Measurements from ENCODE around the gene ZNF737.
A peak's percentile ranks its signal among the peaks of the same experiment; 100 is the strongest.
"Not testable (repeated sequence)": the region's sequence is repeated elsewhere in the genome, so short reads cannot be mapped to it uniquely, and the experiment has no call there.

The ZNF737 gene

GRCh38 chr19:20565321-20566018, at the start of gene ZNF737:
Gene ZNF737 (minus strand): TSS chr19:20565781. CDS start chr19:20565640, 141 bp downstream.
- peak; percentile 97 to 98 for DNase-seq

DNA sequence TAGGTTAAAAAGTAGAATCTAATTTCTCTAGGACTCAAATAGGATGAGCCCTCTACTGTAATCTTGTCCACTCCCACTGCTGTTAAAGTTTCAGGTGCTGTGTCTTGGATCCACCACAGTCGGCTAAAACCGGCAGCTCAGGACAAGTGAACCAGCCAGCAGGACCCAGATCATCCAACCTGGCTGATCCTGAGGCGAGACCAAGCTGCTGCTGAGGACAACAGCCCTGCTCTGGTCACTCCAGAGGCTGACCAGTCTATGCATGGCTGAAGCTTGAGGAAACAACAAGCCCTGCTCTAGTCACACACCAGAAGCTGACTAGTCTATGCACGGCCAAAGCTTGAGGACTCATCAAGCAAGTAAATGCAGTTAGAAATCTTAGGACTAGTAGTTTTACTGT, 49.4 kb upstream of the ZNF737 start:
- DNase-seq = not testable (repeated sequence)

DNA sequence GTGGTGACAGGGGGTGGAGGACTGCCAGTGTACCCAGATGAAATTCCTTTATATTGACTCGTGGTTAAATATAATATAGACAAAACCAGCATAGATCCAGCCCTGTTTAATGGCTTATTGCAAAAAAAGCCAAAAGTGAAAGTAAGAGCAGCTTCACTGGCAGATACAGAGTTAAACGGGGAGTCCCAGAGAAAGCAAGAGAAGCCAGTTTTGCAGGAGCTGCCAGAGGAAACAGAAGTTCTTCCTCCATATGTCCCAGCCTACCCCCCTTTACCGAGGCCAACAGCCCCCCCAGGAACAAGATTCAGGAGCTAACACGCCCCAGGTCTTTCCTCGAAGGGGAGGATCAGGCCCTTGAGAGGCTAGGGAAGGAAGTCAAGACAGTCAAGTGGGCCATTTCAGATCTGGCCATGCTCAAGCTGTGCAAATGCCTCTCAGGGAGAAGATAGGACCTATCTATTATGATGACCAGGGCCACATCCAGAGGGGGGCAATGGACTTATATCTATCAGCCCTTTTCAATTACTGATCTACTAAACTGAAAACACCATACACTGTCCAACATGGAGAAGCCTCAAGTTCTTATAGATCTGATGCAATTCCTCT, 47.2 kb upstream of the ZNF737 start:
- no peak for DNase-seq

- no peak for DNase-seq
Measured at GRCh38 chr19:20611866-20612265, 46.3 kb upstream of the ZNF737 start.

GRCh38 chr19:20607943-20608342, 42.4 kb upstream of the ZNF737 start:
- DNase-seq = no peak

DNA sequence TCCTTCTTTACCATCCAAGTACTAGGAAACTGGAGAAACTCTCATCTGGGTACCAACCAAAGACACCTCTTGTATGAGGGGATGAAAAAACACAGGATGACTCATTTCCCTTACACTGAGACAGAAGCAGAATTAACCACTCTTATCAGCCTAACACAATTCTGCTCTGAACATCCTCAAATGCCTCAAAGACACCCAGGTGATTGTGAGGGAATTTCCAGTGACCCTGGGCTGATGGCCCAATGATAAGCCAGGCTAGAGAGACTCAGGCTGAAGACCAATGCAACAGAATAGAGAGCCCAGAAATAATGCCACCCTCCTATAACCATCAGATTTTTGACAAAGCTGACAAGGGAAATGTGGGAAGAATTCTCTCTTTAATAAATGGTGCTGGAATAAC, 7.0 kb downstream of the ZNF737 start:
- DNase-seq = no peak

- no peak for DNase-seq
Measured at GRCh38 chr19:20558011-20558410, 7.6 kb downstream of the ZNF737 start.

GRCh38 chr19:20544667-20545333, 20.8 kb downstream of the ZNF737 start:
- not testable (repeated sequence) for DNase-seq

DNA sequence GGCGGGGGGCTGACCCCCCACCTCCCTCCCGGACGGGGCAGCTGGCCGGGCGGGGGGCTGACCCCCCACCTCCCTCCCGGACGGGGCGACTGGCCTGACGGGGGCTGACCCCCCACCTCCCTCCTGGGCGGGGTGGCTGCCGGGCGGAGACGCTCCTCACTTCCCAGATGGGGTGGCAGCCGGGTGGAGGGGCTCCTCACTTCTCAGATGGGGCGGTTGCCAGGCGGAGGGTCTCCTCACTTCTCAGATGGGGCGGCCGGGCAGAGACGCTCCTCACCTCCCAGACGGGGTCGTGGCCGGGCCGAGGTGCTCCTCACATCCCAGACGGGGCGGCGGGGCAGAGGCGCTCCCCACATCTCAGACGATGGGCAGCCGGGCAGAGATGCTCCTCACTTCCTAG, 35.3 kb downstream of the ZNF737 start:
- DNase-seq = not testable (repeated sequence)

- no peak for DNase-seq
Measured at GRCh38 chr19:20513189-20513904, 52.2 kb downstream of the ZNF737 start.

DNA sequence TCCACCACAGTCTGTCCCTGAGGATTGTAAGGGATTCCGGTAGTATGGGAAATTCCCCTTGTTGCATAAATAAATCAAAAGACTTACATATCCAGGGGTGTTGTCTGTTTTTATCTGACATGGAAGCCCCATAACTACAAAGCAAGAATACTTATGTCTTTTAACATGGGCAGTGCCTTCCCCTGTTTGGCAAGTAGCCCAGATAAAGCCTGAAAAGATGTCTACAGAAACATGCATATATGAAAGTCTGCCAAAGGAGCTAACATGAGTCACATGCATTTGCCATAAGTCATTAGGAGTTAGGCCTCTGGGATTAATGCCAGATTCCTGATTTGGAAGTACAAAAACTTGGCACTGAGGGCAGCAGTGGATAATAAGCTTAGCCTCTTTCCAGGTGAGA, 62.1 kb downstream of the ZNF737 start:
- DNase-seq = no peak
